ENCODE results near the gene ATXN1. TPM values are rescaled to one million over a fixed set of nuclear protein-coding genes. Genes with fewer than 3 reads are reported as not detected.

Gene ATXN1
- polyA plus RNA-seq, 2 of the 4 experiments (the other 2 are of a cell fraction), result 2.9 to 8.3 TPM

DNA sequence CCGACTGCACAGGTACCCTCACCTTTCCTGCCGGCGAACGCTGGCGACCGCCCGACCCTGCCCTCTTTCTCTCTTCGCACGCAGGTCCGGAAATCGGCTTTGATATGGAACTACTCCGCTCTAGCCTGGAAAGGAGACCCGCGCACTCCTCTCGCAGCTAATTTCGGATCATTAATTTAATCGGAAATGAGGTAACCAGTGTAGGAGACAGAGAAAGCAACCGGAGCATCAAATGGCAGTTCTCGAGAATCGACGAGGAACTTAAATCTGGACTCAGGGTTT lies 949 bp upstream of the ATXN1 start:
- TF ChIP-seq RNF2 (IDR thresholded peaks at IDR 0.05; ENCODE audit: borderline replicate concordance, low read depth), result no peak
- TF ChIP-seq, protein P1, sequence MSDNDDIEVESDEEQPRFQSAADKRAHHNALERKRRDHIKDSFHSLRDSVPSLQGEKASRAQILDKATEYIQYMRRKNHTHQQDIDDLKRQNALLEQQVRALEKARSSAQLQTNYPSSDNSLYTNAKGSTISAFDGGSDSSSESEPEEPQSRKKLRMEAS (IDR thresholded peaks at IDR 0.05), result no peak
- no peak for TF ChIP-seq EHF (CRISPR knock-in tag; IDR thresholded peaks at IDR 0.05)
- TF ChIP-seq HOXB5 (CRISPR knock-in tag; IDR thresholded peaks at IDR 0.05), result no peak
- no peak for TF ChIP-seq CBX2 (IDR thresholded peaks at IDR 0.05; ENCODE audit: borderline replicate concordance, low read depth)
- no peak for TF ChIP-seq KDM1A (IDR thresholded peaks at IDR 0.05; ENCODE audit: low read depth)
- TF ChIP-seq CBX8 (IDR thresholded peaks at IDR 0.05), result no peak
- TF ChIP-seq, protein P2, sequence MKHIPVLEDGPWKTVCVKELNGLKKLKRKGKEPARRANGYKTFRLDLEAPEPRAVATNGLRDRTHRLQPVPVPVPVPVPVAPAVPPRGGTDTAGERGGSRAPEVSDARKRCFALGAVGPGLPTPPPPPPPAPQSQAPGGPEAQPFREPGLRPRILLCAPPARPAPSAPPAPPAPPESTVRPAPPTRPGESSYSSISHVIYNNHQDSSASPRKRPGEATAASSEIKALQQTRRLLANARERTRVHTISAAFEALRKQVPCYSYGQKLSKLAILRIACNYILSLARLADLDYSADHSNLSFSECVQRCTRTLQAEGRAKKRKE (CRISPR knock-in tag; IDR thresholded peaks at IDR 0.05; ENCODE audit: low read depth), result no peak
- no peak for TF ChIP-seq CHD2 (IDR thresholded peaks at IDR 0.05; ENCODE audit: low read length, partially characterized antibody)
- no peak for TF ChIP-seq RAD21 (conservative IDR thresholded peaks at IDR 0.05 in 1 of 2, IDR thresholded peaks at IDR 0.05 in 1 of 2)
- peak overlapping the region; percentile 95 to 100 for H3K27ac ChIP-seq
- WGBS (ENCODE audit: missing lambda C conversion rate), result 2% methylated on average over 16 of the region's 21 CpGs
- CTCF ChIA-PET, result interaction anchor here (0.9 to 4.5 kb wide), 20 partner anchors 8 to 429 kb away, joined by 3 to 33 read pairs (median 6); no protein-coding TSS in a partner anchor
- FAIRE-seq (no peak), DNase-seq (ENCODE audit: low read depth in 1 of 2, low spot score in 1 of 2) (peak in 1 of 2 experiments; percentile 12), ATAC-seq (peak; percentile 7 to 20; a peak in 5 of 6 replicates)
- peak overlapping the region; percentile 95 for H3K4me3 ChIP-seq
- peaks cover 59% of the 10 kb centered on the region for H3K4me1 ChIP-seq
- no peaks in the 10 kb centered on the region for H3K9me3 ChIP-seq
- POLR2A ChIA-PET, result interaction anchor here (0.9 to 2.0 kb wide), 9 partner anchors 9 to 81 kb away, joined by 3 to 10 read pairs (median 5); no protein-coding TSS in a partner anchor
- peak overlapping the region; percentile 93 for H3K4me2 ChIP-seq

DNA sequence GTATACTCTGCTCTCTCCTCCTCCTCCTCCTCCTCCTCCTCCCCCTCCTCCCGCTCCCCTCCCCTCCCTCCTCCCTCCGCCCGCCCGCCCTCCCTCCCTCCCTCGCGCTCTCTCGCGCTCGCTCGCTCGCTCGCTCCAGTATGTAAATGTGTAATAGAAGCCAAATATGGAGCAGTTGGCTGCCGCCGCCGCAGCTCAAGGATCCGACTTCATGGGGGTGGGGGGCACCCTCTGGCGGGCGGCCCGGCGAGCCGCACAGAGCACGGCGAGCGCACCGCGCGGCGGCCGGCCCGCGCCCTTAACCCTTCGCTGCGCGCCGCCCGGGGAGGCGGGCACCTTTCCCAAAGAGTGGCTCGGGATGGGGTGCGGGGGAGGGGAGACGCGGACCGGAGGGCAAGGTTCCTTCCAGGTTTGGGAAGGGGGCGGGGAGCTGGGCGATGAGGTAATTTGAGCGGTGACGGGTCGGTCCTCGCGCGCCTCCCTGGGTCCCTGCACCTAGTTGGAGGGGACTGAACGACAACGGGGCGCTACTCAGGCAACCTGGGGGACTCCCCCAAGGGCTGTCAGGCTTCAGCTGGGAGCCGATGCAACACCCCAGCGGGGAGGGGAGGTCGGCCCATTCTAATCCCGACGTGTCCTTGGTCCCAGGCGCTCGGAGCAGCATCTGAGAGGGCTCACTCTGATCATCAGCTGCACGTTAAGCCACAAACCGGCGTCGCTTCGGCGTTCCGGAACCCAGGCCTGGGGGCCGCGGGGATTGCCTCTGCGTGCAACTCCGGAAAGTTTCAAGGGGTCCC lies 409 bp upstream of the ATXN1 start:
- peak; percentile 61 to 85 for DNase-seq (ENCODE audit: low read depth in 1 of 2, low spot score in 1 of 2)
- FAIRE-seq, result no peak
- Histone ChIP-seq H3K4me3 (peak overlapping the region; percentile 95), H3K9me3 (no peaks in the 10 kb centered on the region), H3K27ac (peak overlapping the region; percentile 95 to 100), H3K4me1 (peaks cover 59% of the 10 kb centered on the region), H3K4me2 (peak overlapping the region; percentile 93)
- 0% methylated on average over 8 of the region's 71 CpGs for WGBS (ENCODE audit: missing lambda C conversion rate)
- peak; percentile 68 to 75 for ATAC-seq
- TF ChIP-seq EP300 (IDR thresholded peaks at IDR 0.05) (peak in 1 of 2 experiments; percentile 19; a peak in 1 of 5 replicates), RAD21 (conservative IDR thresholded peaks at IDR 0.05 in 1 of 2, IDR thresholded peaks at IDR 0.05 in 1 of 2) (peak; percentile 24 to 56; a peak in 4 of 5 replicates), E2F6 (IDR thresholded peaks at IDR 0.05; ENCODE audit: borderline replicate concordance, low read depth) (0 out of 2 replicates have a peak, but pooled peaks have one; percentile 36), CTCF (IDR thresholded peaks at IDR 0.05) (peak; percentile 33), USF2 (IDR thresholded peaks at IDR 0.05) (no peak), JUN (IDR thresholded peaks at IDR 0.05) (peak; percentile 16 to 38; a peak in 2 of 5 replicates), PHF8 (IDR thresholded peaks at IDR 0.05; ENCODE audit: borderline replicate concordance, low read depth) (peak; percentile 29; the same call in 1 of the 2 replicates), CEBPB (IDR thresholded peaks at IDR 0.05) (0 out of 4 replicates have a peak, but pooled peaks of 1 of the 2 experiments have one; percentile 16), SMC3 (IDR thresholded peaks at IDR 0.05) (peak; percentile 65)
- TF ChIP-seq, protein P1 (IDR thresholded peaks at IDR 0.05), result no peak; the same call in 1 of the 2 replicates
- POLR2A ChIA-PET, result interaction anchor here (0.6 to 2.0 kb wide), 13 partner anchors 9 to 248 kb away, joined by 3 to 10 read pairs (median 4); no protein-coding TSS in a partner anchor
- CTCF ChIA-PET, result interaction anchor here (0.9 to 4.5 kb wide), 23 partner anchors 9 to 428 kb away, joined by 3 to 33 read pairs (median 6); no protein-coding TSS in a partner anchor
